GM12872 (cell line): ENCODE measurements around the gene BAD.

Experiments
- TF ChIP-seq, protein P1 (sequence below): IDR thresholded peaks from 3 replicates; pipeline ENCODE4 v1.5.1; 2011; ENCODE audit warnings: low read depth, mild to moderate bottlenecking, low read length, moderate library complexity; ENCODE audit not compliant: insufficient read depth

BAD gene

DNA sequence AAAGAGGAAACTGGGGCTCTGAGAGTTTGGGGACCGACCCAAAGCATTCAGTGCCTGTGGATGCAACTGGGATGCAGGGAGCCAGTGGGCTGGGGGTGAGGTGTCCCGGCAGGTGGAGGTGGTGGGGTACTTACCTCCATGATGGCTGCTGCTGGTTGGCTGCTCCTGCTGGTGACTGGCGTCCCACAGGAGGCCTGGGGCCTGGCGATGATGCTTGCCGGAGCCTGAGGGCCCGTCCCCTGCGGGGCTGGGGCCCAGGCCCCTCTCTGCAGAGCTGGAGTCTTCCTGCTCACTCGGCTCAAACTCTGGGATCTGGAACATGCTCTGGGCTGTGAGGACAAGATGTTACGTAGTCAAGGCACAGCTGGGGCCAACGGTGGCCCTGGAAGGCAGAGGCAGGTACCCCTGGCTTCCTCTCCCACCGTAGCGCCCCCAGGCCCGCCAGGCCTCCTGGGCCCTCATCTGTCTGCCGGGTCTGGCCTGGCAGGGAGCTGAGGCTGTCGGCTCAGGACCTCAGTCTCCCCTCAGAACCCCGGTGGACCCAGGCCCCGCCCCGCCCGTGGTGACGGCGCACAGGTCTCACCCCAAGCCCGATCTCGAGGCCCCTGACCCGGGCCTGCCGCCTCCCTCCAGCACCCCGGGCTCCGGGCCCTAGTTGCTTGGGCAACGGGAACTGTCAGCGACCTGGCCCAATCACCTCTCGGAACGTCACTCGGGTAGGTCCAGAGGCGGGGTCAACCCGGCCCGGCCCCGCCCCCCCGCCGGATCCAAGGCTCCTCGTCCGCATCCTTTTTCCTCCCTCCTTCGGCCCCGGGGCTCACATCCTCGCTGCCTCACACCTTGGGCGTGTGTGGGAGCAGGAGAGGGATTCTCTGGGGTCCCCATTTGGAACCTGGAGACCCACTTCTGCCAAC, at the start of gene BAD:
BAD (minus strand) TSS at position 618 of the 914 bp plus-strand sequence; CDS start at position 321, 297 bp downstream.
- TF ChIP-seq, protein P1, sequence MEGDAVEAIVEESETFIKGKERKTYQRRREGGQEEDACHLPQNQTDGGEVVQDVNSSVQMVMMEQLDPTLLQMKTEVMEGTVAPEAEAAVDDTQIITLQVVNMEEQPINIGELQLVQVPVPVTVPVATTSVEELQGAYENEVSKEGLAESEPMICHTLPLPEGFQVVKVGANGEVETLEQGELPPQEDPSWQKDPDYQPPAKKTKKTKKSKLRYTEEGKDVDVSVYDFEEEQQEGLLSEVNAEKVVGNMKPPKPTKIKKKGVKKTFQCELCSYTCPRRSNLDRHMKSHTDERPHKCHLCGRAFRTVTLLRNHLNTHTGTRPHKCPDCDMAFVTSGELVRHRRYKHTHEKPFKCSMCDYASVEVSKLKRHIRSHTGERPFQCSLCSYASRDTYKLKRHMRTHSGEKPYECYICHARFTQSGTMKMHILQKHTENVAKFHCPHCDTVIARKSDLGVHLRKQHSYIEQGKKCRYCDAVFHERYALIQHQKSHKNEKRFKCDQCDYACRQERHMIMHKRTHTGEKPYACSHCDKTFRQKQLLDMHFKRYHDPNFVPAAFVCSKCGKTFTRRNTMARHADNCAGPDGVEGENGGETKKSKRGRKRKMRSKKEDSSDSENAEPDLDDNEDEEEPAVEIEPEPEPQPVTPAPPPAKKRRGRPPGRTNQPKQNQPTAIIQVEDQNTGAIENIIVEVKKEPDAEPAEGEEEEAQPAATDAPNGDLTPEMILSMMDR = no peak

DNA sequence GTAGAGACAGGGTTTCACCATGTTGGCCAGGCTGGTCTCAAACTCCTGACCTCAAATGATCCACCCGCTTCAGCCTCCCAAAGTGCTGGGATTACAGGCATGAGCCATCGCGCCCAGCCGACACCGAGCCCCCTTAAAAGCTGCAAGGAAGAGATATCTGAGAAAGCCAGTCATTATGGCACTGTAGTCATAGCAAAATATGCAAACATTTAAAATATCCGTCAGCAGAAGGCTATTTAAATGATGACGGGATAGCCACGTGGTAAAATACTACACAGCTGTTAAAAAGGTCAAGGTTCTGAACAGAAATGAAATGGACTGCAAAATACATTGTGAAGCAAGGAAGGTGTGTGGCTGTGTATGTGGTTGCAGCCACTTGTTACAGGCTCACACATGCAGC, 49.1 kb upstream of the BAD start:
- TF ChIP-seq, protein P1 = no peak

DNA sequence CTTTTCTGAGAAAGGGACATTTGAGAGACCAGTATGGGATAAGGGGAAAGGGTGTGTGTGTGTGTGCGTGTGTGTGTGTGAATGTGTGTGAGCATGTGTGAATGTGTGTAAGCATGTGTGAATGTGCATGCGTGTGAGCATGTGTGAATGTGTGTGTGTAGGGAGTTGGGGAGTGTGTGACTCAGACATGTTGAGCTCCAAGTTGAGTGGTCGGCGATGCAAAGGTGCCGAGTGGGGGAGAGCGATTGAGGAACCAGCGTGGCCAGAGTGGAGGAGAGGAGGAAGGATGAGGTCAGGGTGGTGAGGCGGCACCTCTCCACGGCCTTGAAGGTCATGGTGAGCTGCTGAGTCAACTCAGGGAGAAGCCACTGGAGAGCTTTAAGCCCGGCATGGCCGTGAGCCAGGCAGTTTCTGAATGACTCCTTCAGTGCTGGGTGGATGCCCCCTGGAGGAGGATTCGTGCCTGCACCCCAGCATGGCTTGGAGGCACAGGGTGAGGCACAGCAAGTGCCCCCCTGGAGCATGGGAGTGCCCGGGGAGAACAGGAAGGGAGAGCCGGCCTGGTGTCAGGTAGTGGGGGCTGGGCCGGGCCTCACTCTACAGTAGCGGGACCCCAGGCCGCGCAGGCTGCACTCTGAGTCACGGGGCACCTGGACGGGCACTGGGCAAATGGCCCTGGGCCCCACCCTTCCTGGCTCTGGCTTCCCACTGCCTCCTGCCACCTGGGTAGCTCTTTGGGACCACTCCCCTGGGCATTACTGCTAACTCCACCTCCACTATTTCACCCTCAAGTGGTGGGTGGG, 47.3 kb upstream of the BAD start:
- TF ChIP-seq, protein P1 = peak; percentile 83

DNA sequence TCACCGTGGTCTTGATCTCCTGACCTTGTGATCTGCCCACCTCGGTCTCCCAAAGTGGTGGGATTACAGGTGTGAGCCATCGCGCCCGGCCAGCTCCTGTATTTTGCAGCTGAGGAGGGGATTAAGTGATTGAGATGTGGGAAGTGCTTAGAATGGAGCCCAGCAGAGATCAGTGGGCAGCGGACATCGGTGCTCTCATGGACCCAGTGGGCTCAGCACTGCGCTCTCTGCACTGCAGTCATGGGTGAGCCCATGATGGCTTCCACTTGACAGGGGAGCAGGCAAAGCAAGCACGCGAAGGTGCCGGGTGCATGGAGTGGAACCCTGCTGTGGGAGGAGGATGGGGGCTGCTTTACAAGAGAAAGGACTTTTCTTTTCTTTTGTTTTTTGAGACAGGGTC, 46.4 kb upstream of the BAD start:
- TF ChIP-seq, protein P1 = no peak

DNA sequence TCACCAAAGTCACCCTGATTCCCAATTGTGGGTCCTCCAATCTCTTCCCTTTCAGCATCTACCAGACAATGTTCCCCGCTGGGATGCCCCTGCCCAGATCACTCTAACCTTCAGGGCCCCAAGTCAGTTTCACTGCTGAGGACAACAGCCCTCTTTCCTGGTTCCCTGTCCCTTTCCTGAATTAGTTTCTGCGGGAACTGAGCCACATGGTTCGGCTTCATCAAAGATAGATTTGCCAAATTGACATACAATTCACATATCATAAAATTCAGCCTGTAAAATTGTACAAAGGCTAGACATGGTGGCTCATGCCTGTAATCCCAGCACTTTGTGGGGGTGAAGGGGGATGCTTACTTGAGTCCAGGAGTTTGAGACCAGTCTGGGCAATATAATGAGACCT, 43.5 kb upstream of the BAD start:
- TF ChIP-seq, protein P1 = no peak

DNA sequence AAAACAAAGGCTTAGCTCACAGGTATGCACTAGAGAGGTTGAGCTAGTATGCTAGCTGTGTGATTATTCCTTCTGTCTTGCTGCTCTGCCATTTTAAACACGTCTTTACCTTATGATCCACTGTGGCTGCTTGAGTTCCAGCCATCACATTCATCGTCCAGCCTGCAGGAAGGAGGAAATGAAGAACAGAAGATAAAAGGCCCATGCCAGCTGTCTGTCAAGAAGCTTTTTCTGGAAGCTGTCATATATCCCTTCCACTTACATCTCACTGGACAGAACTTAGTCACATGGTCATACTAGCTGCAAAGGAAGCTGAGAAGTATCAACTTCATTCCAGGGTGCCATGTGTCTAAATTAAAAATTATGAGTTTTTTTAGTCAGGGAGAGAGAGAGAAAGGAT, 42.9 kb upstream of the BAD start:
- TF ChIP-seq, protein P1 = no peak
